Measurements from ENCODE around the gene MRPL46.
A peak's percentile ranks its signal among the peaks of the same experiment; 100 is the strongest.

MRPL46 gene

DNA sequence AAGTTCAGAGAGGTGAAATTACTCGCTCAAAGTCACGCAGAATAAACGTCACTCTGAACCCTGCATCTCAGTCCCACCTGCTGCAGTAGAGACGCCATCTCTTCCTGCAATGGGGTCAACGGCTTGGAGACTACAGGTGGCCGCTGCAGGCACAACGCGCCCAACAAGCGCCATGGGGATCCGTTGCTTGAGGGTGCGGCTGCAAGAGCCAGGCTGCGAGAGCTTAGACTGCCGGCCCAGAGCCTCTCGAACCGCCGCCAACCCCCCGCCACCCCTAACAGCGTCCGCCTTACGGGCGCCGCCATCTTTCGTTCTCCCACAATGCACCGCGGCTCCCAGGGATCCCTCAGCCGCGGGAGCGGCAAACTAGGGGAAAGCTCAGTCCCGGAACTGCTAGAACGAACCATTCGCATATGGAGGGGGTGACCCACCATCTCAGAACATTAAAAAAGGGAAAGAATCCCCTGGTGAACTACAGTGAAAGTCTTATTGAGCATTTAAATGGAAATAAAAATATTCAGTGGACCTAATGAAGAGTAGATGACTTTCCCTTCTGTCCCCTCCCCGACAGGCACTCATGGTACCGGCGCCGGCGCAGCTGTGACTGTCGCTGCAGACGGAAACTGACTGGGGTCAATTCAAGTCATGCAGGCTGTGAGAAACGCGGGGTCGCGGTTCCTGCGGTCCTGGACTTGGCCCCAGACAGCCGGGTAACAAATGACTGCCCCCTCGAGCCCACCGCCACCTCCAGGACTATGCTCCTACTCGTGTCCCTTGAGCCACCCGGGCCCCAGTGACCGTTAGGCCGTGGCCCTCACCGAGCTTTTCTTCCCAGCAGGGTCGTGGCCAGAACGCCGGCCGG, at the start of gene MRPL46, which contains the start of gene MRPS11:
TSS of gene MRPL46 (minus strand) at position 316 of the 862 bp plus-strand sequence. CDS start at position 305, 11 bp downstream.
TSS of gene MRPS11 (plus strand) at position 636 of the 862 bp plus-strand sequence. CDS start at position 646, 10 bp downstream.
- DNase-seq = peak; percentile 87 to 90

DNA sequence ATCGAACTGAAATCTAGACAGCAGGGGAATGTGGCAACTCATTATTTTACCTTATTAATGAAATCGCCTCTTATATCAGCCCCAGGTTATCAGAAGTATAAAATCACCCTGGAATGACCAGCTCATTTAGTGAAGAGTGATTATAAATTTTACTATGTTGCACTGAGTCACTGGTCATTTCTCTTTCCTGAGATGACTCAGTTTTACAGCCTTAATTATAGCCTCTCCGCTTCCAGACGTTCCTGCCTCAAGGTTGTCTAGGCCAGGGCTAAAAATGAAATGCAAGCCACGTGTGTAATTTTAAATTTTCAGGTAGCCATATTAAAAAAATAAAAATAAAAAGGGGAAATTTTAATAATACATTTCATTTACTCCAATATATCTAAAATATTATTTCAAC, 46.0 kb upstream of the MRPL46 start:
- DNase-seq = no peak

DNA sequence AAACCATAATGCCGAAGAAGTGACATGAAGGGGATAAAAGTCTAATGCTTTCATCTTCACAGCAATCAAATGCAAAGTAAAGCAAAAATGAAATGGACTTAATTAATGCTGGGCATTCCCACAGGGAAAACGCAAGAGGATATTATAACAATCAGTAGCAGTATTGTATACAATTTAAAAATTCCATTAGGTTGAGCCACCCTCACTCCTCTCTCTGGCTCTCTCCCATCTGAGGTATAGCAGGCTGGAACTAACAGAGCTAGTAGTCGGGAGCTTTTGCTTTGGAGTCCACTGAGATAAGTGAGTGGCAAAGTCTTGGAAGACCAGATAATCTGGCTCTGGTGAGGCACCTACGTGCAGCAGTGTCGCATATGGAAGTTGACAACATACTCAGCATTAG, 45.4 kb upstream of the MRPL46 start:
- no peak for DNase-seq

DNA sequence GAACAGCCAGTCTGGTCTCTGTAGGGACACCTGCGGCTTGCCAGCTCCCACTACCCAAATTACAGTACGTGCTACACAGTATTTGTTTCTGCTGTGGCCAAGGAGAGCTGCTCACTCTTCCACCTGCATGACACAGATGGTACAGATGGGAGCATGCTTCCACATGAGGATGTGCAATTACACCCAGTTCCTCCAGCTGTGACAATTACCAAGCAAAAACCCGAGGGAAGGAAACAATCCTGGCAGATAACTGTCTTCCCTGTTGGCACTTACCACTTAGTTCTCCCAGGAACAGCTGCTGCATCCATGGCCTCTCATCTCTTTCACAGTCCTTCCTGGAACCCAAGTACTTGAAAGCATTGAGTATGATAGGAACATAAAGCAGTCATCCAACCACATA, 44.9 kb upstream of the MRPL46 start:
- no peak for DNase-seq

DNA sequence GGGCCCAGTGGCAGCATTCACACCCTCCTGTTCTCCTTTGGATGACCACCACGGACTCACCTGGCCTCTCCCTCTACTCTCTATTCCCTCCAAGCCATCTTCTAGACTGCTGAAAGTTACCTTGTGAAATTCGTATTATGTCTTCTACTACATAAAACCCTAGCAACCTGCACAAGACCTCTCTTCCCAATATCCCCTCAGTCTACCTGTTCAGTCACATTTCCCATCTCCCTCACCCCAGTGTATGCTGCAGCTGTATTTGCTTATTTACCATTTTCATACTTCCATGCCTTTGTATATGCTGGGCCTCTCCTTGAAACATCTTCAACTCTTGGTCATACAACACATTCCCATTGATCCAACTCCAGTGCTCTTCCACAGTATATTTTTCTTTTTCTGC, 44.0 kb upstream of the MRPL46 start:
- no peak for DNase-seq

DNA sequence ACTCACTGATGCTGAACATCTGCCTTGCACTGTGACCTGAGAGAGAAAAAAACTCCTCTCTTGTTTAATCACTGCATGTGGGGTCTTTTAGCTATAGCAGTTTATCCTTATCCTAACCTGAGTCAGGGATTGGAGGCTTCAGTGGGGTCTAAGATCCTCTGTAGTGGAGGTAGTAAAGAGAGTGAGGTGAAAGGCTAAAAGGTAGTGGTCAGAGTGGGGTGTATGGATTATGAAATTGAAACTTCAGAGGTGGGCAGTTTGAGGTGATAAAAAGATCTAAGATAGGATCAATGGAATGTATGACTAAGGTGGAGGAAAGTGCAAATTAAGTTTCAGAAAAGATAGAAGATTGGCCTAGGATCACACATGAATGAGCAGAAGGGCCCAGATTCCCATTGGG, 42.8 kb upstream of the MRPL46 start:
- DNase-seq = no peak

DNA sequence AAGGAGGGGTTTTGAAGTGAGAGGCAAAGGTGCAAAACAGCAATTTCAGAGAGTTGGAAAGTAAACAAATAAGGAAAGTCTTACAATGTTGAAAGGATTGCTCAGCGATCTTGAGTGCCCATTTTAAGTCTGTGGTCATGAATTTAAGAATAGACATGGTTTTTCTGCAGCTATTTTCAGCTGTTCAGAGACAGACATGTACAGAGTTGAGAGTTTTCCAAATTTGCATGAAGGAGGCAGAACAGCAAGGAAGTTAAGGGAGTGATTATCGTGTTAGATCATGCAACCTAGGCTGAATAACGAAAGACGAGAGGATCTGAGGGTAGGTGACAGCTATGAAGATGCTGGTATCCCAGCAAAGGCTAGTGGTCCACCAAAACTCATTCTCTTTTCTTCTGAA, 42.1 kb upstream of the MRPL46 start:
- DNase-seq = no peak

DNA sequence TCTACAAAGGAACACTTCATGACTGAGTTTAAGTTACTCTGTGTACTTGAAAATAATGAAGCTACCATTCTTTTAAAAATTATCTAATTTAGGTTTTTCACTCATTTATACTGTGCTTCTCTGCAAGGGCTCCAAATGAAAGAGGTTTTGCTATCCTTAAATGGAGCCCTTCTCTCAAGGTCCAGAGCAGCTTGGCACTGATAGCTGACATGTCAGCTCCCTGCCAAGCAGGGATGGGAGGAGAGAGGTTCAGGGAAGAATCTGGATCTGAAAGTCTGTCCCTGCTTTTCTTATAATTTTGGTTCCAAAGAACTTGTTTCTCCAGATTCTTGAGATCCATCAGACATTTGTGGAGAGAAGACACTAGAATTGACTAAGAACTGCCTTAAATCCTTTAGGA, 39.4 kb upstream of the MRPL46 start:
- no peak for DNase-seq

DNA sequence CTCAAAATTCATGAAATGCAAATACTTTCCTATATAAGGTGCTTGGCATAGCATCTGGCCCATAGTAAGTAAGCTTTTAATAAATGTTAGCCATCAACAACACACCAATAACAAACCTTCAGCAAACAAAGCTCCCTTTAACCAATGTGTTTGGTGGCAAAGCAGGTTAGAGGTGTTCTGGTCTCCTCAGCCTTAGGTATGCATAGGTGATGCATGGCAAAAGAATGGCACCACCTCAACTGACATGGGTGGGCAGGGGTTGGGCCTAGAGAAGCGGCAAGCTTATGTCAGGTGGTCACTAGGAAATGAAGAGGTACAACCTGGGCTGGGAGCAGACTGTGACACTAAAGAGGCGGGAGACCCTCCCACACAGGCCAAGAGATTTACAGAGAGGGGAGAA, 38.5 kb upstream of the MRPL46 start:
- DNase-seq = no peak

DNA sequence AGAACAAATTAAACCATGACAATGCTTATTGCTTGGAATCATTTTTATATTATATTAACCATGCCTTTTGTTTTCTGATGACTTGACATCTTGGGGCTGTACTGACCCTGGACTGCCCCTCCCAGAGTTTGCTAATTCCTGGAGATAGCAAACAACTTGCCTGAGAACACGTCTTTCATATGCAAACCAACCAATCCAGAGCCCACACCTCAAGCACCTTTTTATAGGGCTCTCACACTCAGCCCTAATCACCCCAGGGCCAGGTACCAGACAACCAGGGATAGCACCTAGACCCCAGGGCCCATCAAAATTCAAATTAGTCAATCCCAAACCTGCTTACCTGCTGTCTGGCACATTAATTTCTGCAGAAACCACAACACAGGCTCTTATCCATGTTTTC, 37.3 kb upstream of the MRPL46 start:
- no peak for DNase-seq

DNA sequence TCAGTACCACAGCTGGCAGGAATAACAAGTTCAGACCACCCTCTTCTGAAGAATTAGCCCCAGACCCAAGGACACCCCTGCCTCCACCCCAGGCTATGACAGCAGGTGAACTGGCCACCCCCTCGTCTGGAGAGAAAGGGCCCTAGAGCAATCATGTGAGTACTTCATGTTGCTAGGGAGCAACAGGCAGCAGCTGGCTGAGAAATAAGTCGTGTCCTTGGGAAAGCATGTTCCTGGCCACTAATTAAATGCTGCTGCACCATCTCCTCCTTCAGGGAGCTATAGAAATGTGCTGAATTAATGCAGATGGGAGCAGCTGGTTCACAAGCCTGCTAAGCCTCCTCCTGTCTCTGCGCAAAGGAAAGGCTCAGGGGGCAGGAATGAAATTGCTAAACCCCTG, 31.8 kb upstream of the MRPL46 start:
- DNase-seq = no peak

DNA sequence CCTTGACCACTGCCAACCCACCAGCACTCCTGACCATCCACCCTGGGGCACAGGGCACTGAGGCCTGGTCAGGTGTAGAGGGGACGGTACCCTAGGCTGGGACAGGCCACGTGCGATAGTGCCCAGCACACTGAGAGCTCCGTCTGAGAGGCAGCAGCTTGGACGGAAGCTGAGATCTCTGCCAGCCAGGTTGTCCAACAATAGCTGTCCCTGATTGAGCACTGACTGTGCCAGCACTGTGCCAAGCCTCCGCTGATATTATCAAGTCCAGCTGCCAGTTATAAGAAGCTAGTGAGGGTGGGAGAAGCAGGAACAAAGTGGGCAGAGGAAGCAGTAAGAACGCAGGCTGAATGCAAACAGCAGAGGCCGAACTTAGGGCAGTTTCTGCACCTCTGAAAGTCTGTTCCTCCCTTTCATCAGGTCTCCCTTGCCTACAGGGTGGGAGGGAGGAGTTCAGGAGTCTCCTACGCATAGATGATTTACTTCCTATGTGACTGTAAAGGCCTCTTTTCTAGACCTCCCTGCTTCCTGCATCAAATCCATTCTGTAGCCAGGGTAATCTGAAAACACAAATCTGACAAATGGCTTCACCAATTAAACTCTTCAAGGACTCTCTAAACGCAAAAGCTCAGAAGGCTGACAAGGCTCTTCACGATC, 30.0 kb upstream of the MRPL46 start:
- DNase-seq = no peak

DNA sequence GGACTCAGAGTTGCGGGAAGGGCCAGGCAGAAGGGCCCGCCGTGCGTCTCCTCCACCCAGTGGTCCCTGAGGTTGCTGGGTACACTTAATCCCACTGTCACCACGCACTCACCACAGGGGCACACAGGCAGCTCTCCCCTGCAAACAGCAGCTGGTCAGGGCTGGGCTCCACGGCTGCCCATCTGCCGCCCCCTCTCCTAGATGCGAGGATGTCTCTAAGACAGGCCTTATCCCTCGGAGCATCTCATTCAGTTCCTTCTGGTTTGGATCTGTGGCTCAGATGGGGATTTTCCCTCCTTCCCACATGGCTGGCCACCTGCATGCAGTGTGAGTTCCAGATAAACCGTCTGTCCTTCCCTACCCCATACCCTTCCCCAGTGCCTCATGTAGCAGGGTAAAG, 26.7 kb upstream of the MRPL46 start:
- DNase-seq = no peak

DNA sequence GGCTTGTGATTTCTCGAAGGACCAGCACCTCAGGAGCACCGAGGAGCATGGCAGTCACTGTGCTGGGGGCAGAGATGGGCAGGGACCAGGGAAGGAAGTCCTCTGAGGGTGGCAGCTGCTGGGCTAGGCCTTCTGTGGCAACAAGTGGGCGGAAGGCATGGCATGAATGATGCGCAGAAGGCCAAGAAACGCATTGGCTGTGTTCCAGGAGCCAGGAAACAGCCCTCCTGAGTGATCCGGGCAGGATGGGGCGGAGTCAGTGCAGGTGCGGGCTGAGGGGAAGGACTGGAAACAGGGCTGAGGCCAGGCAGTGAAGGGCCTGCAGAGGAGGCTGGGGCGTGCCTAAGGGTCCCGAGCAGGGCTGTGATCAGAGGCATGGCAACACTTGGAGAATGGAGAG, 24.0 kb upstream of the MRPL46 start:
- DNase-seq = no peak

DNA sequence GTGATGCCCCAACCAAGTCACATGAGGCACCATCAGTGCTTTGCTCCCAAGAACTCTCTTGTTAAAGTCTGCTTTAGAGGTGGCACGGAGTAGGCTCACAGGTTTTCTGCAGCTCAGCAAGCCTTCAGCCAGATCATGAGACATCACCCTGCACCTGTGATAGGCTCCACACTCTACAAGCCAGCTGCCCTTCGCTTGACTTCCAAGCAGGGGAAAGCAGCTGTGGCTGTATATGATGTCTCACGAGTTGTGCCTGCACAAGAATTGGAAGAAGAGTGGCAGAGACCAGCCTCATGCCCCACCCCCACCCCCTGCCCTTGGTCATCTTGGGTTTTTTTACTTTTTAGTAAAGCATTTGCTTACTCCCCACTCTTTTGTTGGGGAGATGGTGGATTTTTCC, 22.8 kb upstream of the MRPL46 start:
- DNase-seq = no peak

DNA sequence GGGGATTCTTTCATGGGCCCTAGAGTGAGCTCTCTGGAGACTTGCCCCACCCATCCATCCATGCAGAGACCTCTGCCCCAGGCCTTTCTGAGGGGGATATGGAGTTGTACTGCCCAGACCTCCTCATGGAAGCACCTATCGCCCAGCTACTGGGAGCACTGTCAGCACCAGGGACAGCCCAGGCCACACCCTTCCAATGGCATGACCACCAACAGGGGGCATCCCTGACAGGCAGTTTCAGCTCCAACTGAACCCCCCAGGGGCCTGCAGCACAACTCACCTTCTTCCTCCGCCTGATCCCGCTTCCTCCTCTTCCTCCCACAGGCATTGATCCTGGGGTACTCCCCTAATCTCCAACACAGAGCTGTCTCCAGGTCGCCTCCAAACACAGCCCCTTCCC, 22.1 kb upstream of the MRPL46 start:
- no peak for DNase-seq

DNA sequence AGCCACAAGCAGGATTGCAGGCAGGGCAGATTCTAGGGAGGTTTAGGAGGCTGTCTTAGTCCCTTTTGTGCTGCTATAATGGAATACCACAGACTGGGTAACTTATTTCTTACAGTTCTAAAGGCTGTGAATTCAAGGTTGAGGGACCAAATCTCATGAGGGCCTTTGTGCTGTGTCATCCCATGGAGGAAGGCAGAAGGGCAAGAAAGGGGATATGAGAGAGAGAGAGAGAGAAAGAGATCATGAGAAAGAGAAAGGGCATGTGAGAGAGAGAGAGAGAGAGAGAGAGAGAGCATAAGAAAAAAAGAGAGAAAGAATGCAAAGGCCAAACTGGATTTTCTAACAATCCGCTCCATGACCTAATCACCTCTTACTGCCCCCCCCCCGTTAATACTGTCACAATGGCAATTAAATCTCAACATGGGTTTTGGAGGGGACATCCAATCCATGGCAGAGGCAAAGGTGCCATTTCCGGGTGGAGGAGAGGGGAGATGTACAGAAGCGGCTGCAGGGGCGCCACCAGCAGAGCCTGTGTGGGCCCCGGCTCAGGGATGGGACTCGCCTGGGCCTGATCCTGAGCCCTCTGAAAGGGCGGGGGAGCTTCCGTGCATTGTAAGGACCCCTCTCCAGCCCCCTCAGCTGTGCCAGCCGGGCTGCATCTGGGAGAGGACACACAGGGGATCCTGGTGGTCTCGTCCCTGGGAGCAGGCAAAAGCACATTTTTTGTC, 20.8 kb upstream of the MRPL46 start:
- DNase-seq = no peak

DNA sequence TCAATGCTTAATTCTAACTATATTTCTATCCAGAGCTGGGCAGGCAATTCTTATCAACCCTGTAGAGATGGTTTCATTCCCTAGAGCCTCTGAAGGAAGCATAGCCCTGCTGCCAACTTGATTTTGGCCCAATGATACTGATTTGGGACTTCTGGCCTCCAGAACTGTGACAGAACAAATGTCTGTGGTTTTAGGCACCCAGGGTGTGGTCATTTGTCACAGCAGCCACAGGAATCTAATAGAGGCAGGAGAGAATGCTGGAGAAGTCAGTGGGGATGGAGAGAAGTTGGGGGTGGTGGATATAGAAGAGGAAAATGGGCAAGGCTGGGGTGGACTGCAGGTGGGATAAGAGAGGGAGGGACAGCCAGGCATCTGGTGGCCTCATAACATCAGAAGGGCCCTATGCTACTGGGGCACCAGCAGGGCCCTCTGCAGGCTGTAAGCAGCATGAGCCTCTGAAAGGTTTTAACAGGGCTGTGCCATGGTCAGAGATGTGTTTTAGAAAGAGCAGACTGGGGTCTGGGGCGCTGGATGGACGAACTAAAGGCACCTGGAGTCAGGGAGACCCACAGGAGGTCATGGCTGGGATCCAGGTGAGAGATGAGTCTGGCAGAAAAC, 20.1 kb upstream of the MRPL46 start:
- DNase-seq = no peak

DNA sequence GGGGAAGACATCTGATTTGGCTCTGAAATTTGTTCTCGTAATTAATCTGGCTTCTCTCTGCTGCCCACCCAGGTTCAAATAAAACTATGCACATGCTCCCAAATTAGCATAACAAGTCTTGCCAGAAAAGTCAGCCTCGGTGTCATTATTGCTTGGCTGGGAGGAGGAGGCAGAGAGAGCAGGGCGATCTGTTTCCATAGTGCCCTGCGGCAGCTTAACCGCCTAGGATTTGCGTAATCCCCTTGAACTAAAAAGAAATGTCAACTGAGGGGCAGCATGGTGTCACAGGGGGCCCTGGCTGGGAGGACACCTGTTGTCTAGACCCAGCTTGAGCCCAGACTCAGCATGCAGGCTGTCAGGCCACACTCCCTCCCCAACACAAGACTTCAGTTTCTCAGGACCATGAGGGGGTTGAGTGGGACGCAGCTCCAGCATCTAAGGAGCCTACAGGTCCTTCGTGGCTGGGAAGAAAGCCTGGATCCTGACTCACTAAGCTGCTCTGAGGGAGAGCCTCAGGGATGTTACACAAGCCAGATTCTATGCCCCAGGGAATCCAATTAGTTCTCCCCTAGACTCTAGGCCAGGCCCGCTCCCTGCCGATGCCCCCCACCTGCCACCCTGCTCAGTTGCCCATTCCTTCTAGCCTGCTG, 17.6 kb upstream of the MRPL46 start:
- DNase-seq = no peak

DNA sequence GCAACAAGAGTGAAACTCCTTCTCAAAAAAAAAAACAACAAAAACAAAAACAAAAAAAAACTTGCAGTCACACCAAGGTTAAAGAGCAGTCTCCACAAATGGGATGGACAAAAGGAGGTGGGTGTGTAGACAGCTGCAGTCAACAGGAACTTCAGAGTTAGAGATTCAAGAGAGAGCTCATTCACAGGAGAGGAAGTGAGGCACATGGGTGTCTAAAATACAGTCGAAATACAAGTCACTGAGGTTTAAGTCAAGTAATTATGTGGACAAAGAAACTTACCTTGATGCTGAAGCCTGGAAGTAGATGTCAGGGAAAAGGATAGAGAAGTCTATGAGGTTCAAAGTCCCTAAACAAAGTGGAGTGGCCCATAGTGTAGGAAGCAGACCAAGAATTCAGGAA, 15.1 kb upstream of the MRPL46 start:
- no peak for DNase-seq

DNA sequence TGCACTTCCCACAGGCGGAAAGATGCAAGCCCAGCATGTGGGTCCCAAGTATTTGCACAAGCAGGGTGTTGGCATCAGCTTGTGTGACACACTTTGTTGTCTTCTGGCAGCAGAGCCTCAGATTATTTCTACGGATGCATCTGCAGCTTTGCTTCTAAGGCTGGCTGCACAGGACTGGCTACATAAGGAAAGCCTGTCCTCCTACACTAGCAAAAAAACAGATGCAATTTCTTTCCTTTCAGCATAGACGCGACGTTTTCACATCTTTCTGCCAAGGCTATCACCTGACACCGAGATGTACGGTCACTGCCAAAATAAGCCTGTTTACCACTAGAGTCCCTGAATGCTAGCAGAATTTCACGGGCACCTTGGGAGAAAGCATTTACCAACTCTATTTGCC, 13.8 kb upstream of the MRPL46 start:
- DNase-seq = no peak

DNA sequence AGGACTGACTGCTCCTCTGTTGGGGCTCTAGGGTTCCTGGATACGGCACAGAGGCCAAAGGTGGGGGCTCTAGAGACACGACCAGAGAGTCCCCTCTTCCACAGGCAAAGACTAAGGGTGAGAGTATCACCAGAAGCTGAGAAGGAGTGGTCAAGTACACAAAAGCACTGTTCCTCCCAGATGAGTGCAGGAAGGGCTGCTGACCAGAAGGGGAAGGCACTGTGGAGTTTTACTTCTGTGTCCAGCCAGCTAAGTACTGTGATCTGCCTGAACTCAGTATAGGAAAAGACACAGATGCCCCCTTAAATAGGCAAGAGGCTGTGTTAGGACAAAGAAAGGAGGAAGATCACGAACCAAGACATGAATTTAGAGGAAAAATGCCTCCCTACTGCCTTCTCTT, 12.0 kb upstream of the MRPL46 start:
- DNase-seq = no peak

DNA sequence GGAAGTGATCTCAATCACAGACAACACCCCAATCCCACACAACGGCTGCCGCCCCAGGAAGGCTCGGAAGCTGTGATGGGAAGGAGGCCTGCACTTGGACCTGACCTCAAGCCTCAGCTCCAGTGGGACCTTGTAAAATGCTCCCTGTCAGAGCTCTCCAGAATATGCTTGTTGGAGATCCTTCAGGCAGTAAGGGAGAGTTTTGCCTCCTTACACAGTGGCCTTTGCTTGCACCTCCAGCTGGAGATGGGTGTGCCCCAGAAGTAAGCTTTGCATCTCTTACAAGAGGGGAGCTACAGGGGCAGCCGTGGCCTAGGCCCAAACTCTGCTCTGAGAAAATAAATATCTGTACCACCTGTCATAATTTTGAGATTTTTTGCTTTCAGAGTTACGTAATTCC, 10.7 kb upstream of the MRPL46 start:
- DNase-seq = no peak
